Activated T-helper 17 cell treated with anti-CD3 and anti-CD28 coated beads, Interleukin-2, amount 50 U/mL, for 72 hours (primary cell): Measurements from ENCODE around the gene USP9X. TPM values are rescaled to one million over a fixed set of nuclear protein-coding genes. Genes with fewer than 3 reads are reported as not detected.

Experiments used
- total RNA-seq, 2 donors: library from RNA; stranded (reverse); gene quantifications; one replicate each; pipeline ENCODE4 v1.2.3, GENCODE V29; 2022

USP9X gene
- total RNA-seq, 2 donors from 2014 or later = 49.3 to 63.3 TPM

Other genes with a start within 250 kb of the USP9X start
- gene DDX3X, start 248.7 kb downstream of the USP9X start, total RNA-seq = 100 to 1,000 TPM; 226 to 303 TPM